Neural crest cell (in vitro differentiated cells): ENCODE results near the gene SELP. TPM values are rescaled to one million over a fixed set of nuclear protein-coding genes. Genes with fewer than 3 reads are reported as not detected.
"Not testable (repeated sequence)": the region's sequence is repeated elsewhere in the genome, so short reads cannot be mapped to it uniquely, and the experiment has no call there.

Source experiments
- DNase-seq: peaks from one replicate; pipeline ENCODE4 v3.0.0; 2021; ENCODE audit warnings: low read depth, mixed read lengths, low spot score
- H3K27ac Mint-ChIP-seq: one replicate; pipeline ENCODE4 v1.8.0; 2021; ENCODE audit warnings: mild to moderate bottlenecking, mixed read lengths; ENCODE audit not compliant: unreplicated experiment
- H3K27me3 Mint-ChIP-seq: 2 replicates; pipeline ENCODE4 v1.8.0; 2021; ENCODE audit warnings: low read depth, mild to moderate bottlenecking, mixed read lengths
- H3K36me3 Mint-ChIP-seq: 2 replicates; pipeline ENCODE4 v1.8.0; 2021; ENCODE audit warnings: low read depth, mild to moderate bottlenecking, mixed read lengths
- H3K4me1 Mint-ChIP-seq: 2 replicates; pipeline ENCODE4 v1.8.0; 2021; ENCODE audit warnings: mixed read lengths
- H3K4me3 Mint-ChIP-seq: one replicate; pipeline ENCODE4 v1.8.0; 2021; ENCODE audit warnings: mild to moderate bottlenecking, mixed read lengths
- H3K9me3 Mint-ChIP-seq: 2 replicates; pipeline ENCODE4 v1.8.0; 2021; ENCODE audit warnings: mixed read lengths
- CTCF ChIP-seq: fragments of 200-600 bp; sonication (generic); conservative IDR thresholded peaks from 2 replicates; pipeline ENCODE4 v1.5.0; 2021; ENCODE audit warnings: antibody characterized with exemption, mild to moderate bottlenecking
- long read RNA-seq: library from polyadenylated mRNA; unstranded; transcript quantifications from one replicate; pipeline ENCODE4 v2.0.0, GENCODE V29; 2020
- total RNA-seq: library from RNA; stranded (reverse); gene quantifications from 2 replicates; pipeline ENCODE4 v1.2.1, GENCODE V29; 2021

The SELP gene
- total RNA-seq, result not detected in 2 replicates
- long read RNA-seq, result 0 reads

- H3K4me1 Mint-ChIP-seq, result peaks cover 3% of the 10 kb centered on the region
- DNase-seq, result no peak
- TF ChIP-seq CTCF, result no peak
- peaks cover 6% of the 10 kb centered on the region for H3K36me3 Mint-ChIP-seq
- H3K27me3 Mint-ChIP-seq, result peaks cover 21% of the 10 kb centered on the region
- no peak within 1 kb of the TSS for H3K4me3 Mint-ChIP-seq
- peaks cover 4% of the 10 kb centered on the region for H3K9me3 Mint-ChIP-seq
- no peak within 1 kb of the TSS for H3K27ac Mint-ChIP-seq
Measured at GRCh38 chr1:169630006-169630405, at the start of gene SELP. Gene SELP (minus strand): TSS chr1:169630124. CDS start chr1:169630074, 50 bp downstream.

- TF ChIP-seq CTCF, result no peak
- H3K9me3 Mint-ChIP-seq, result no peaks in the 10 kb centered on the region
- H3K27ac Mint-ChIP-seq, result no peak overlapping the region
- H3K4me1 Mint-ChIP-seq, result peaks cover 10% of the 10 kb centered on the region
- DNase-seq, result no peak
- no peak overlapping the region for H3K4me3 Mint-ChIP-seq
- no peaks in the 10 kb centered on the region for H3K36me3 Mint-ChIP-seq
- H3K27me3 Mint-ChIP-seq, result peaks cover 47% of the 10 kb centered on the region
Measured at GRCh38 chr1:169679692-169680091, 49.8 kb upstream of the SELP start.

GRCh38 chr1:169676001-169676400 is 46.1 kb upstream of the SELP start:
- H3K27me3 Mint-ChIP-seq, result peaks cover 47% of the 10 kb centered on the region
- no peak overlapping the region for H3K4me3 Mint-ChIP-seq
- H3K27ac Mint-ChIP-seq, result no peak overlapping the region
- TF ChIP-seq CTCF, result no peak
- peaks cover 8% of the 10 kb centered on the region for H3K4me1 Mint-ChIP-seq
- no peak for DNase-seq
- H3K9me3 Mint-ChIP-seq, result peaks cover 5% of the 10 kb centered on the region
- H3K36me3 Mint-ChIP-seq, result no peaks in the 10 kb centered on the region

- no peaks in the 10 kb centered on the region for H3K4me1 Mint-ChIP-seq
- no peak overlapping the region for H3K27ac Mint-ChIP-seq
- H3K9me3 Mint-ChIP-seq, result peaks cover 5% of the 10 kb centered on the region
- no peak for TF ChIP-seq CTCF
- H3K27me3 Mint-ChIP-seq, result peaks cover 14% of the 10 kb centered on the region
- no peak for DNase-seq
- no peaks in the 10 kb centered on the region for H3K36me3 Mint-ChIP-seq
- no peak overlapping the region for H3K4me3 Mint-ChIP-seq
Measured at GRCh38 chr1:169670836-169671235, 40.9 kb upstream of the SELP start.

GRCh38 chr1:169670244-169670643 is 40.3 kb upstream of the SELP start:
- DNase-seq, H3K27ac Mint-ChIP-seq, H3K4me1 Mint-ChIP-seq, H3K9me3 Mint-ChIP-seq, H3K36me3 Mint-ChIP-seq, H3K4me3 Mint-ChIP-seq: not testable (repeated sequence)
- peaks cover 14% of the 10 kb centered on the region for H3K27me3 Mint-ChIP-seq

- H3K27ac Mint-ChIP-seq, H3K4me1 Mint-ChIP-seq, H3K9me3 Mint-ChIP-seq, H3K4me3 Mint-ChIP-seq, H3K36me3 Mint-ChIP-seq, DNase-seq: not testable (repeated sequence)
- peaks cover 11% of the 10 kb centered on the region for H3K27me3 Mint-ChIP-seq
Measured at GRCh38 chr1:169667699-169668596, 38.0 kb upstream of the SELP start.

- not testable (repeated sequence) for H3K36me3 Mint-ChIP-seq, H3K27ac Mint-ChIP-seq, H3K9me3 Mint-ChIP-seq, H3K4me3 Mint-ChIP-seq, H3K4me1 Mint-ChIP-seq, DNase-seq, H3K27me3 Mint-ChIP-seq
Measured at GRCh38 chr1:169667227-169667639, 37.3 kb upstream of the SELP start.

GRCh38 chr1:169662680-169663079 is 32.8 kb upstream of the SELP start:
- not testable (repeated sequence) for DNase-seq, H3K4me1 Mint-ChIP-seq, H3K27ac Mint-ChIP-seq, H3K36me3 Mint-ChIP-seq, H3K4me3 Mint-ChIP-seq, H3K9me3 Mint-ChIP-seq
- H3K27me3 Mint-ChIP-seq, result peaks cover 13% of the 10 kb centered on the region

GRCh38 chr1:169661066-169661465 is 31.1 kb upstream of the SELP start:
- H3K9me3 Mint-ChIP-seq, H3K27ac Mint-ChIP-seq, H3K4me1 Mint-ChIP-seq, H3K36me3 Mint-ChIP-seq, H3K4me3 Mint-ChIP-seq, DNase-seq: not testable (repeated sequence)
- H3K27me3 Mint-ChIP-seq, result peaks cover 13% of the 10 kb centered on the region

- H3K27me3 Mint-ChIP-seq, result peaks cover 13% of the 10 kb centered on the region
- not testable (repeated sequence) for H3K36me3 Mint-ChIP-seq, H3K4me3 Mint-ChIP-seq, H3K9me3 Mint-ChIP-seq, H3K4me1 Mint-ChIP-seq, DNase-seq, H3K27ac Mint-ChIP-seq
Measured at GRCh38 chr1:169658777-169659176, 28.9 kb upstream of the SELP start.
